Islet of Langerhans (tissue), 1 donor: ENCODE results near the gene RPL12.
A peak's percentile ranks its signal among the peaks of the same experiment; 100 is the strongest.

Source experiments
- FAIRE-seq: peaks from one replicate; lab custom pipeline; 2011; peaks lifted over from hg19 to GRCh38; lab: Jason Lieb, UNC

RPL12 gene

DNA sequence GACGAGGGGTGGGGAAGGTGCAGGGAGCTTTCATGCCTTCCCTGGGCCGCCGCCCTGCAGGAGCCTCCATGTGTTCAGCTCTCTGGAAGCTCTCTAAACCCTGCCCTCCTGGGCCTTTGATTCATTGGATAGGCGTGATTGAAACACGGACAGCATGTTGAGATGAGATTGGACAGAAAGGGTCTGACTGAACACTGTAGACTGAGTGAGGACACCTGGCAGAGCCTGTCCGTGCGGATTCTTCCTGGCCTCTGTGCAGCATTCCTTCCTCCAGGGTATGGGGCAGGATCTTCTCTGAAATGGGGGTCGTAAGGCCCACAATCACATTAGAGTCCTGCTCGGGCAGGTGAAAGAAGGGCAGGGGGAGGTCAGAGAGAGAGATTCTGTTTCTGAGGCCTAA, 12.8 kb downstream of the RPL12 start:
- FAIRE-seq, result no peak

DNA sequence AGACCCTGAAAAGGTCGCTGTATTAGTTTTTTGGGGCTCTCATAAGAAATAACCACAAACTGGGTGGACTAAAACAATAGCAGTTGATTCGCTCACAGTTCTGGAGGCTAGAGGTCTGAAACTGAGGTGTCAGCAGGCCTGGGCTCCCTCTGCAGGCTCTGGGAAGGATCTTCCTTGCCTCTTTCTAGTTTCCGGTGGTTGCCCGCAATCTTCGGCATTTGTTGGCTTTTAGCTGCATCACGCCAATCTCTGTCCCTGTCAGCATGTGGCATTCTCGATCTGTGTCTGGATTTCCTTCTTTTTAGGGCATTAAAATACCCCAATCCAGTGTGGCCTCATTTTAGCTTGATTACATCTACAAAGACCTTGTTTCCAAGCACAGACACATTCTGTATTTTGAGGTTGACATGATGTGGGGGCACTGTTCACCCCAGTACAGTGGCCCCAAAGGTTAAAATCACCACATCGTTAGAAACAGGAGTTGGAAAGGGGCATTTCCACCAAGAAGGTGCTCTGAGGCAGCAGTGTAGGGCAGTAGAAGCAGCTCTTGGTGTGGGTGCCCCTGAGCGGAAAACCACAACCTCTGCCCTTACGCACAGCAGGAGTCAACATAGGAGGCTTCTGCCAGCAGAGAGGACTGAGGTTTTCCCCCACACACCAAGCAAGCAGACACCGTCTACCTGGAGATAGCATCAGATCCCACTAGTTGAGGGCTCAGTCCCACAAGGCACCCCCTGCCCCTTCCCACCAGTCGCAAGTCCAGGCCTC, 13.5 kb downstream of the RPL12 start:
- FAIRE-seq, result no peak

DNA sequence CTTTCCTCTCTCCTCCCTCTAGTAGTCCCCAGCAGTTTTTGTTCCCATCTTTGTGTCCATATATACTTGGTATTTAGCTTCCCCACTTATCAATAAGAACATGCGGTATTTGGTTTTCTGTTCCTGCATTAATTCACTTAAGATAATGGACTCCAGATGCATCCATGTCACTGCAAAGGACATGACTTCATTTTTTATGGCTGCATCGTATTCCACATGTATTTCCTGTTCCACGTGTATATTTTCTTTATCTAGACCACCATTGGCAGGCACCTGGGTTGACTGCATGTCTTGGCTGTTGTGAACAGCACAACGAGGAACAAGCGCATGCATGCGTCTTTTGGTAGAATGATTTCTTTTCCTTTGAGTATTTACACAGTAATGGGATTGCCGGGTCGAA, 20.8 kb downstream of the RPL12 start:
- FAIRE-seq, result no peak

DNA sequence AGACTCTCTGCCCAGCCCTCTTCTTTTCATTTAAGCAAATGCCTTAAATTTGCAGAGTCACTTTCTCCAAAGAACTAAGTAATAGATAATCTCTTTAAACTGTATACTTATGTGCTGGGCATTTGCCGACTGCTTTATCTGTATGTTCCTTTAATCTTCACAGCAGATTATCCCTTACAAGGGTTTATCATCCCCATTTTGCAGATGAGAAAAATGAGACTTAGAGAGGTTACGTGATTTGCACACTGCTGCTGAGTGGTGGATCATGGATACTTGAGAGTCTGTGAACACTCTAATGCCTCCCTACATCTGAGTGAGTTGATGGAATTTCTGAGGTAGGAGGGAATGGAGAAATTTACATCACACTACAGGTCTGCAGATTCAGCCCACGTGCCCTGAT, 22.9 kb downstream of the RPL12 start:
- no peak for FAIRE-seq

- no peak for FAIRE-seq
Measured at GRCh38 chr9:127426756-127427155, 24.4 kb downstream of the RPL12 start.

GRCh38 chr9:127424676-127424999, 26.6 kb downstream of the RPL12 start:
- no peak for FAIRE-seq

DNA sequence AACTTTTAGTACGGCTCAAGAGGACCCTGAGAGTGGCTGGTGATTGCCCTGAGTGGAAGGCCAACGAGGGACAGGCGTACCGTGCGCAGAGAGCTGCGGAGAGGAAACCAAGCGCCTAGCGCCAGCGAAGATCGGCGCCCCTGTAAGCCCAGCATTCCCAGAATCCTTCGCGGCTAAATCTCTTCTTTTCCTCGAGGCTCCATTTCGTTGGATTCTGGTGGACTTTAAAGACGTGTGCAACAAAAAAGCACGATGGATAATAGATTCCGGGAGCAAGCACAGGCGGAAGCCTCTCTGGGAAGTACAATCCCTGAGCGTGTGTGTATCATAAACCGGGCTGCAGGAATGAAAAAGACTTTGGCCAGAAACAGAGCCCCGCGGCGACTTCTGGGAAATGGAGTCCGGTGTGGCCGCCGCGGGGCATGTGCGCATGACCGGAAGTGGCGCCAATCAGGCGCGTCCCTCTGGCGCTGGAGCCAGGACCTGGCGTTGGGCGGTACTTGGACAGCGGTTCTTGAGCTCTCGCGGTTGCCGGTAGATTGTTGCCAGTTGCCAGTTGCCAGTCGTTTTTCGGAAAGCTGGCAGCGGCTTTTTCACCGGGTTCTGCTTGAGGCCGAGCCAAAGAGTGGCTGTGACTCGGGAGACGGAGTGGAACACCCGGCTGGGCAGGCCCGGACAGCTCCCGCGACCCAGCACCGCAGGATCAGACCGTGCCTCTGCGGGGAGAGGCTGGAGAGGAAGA, 27.1 kb downstream of the RPL12 start, which contains the start of gene ZNF79:
Gene ZNF79, plus strand, starts transcription at position 449 of the 742 bp plus-strand sequence. CDS start 406 bp downstream, outside the sequence.
- peak; percentile 95 for FAIRE-seq

- FAIRE-seq, result no peak
Measured at GRCh38 chr9:127423476-127423933, 27.7 kb downstream of the RPL12 start.

GRCh38 chr9:127422787-127423186, 28.4 kb downstream of the RPL12 start:
- no peak for FAIRE-seq

GRCh38 chr9:127422133-127422782, 28.9 kb downstream of the RPL12 start:
- no peak for FAIRE-seq

- FAIRE-seq, result no peak
Measured at GRCh38 chr9:127421057-127421456, 30.1 kb downstream of the RPL12 start.

DNA sequence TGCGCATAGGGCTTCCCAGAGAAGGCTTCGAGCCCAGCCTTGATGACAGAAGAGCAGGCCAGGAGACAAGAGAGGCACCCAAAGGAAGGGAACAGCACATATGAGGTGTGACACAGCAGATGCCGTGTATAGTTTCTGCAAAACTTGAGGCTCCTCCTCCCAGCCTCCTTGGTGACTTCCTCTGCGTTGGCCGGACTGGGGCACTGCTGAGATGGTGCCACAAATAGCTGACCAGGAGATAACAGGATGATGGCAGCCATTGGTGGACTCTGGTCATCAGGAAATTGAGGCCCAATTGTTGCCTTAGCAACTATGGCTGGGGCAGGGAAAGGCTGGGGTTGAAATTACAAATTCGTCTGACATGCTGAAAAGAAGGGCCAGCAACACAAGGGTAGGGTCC, 31.9 kb downstream of the RPL12 start:
- no peak for FAIRE-seq

GRCh38 chr9:127418037-127418471, 33.2 kb downstream of the RPL12 start:
- no peak for FAIRE-seq

DNA sequence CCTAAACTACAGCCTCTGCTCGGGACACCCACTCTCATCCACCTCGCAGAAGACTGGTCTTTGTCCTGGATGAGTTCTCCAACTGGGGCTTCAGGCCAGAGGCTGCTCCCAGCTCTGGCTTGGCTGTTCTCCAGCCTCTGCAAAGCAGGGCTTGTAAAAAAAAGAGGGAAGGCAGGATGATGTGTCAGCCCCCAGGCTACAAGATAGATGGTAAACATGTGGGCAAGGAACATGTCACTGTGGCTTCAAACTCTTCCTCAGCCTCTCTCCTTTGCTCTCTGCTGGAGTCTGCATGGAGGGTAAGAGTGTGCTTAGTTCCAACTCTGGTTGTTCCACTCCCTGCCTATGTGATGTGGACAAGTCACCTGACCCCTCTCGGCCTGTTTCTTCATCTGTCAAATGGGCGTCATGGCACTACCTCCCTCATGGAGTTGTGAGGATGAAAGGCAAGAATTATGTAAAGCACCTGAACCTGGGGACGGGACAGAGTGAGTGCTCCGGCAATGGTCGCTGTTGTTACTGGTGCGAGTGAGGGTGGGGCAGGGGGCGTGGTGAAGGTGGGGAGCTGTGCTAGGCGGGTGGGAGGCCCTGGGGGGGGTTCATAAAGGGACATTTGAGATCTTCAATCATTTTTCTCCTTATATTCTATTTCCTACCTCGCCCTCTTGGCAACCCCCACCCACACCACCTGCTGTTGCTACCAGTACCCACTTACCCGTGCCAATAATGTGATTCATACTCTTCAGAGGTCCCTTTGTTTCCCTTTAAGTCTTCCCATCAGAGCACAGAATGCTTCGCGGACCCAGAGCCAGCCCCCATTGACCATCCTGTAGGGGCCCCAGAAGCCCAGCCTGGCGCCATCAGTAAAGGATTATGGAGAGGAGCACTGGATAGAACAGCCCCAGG, 33.8 kb downstream of the RPL12 start:
- FAIRE-seq, result no peak

GRCh38 chr9:127415657-127416056, 35.5 kb downstream of the RPL12 start:
- no peak for FAIRE-seq

DNA sequence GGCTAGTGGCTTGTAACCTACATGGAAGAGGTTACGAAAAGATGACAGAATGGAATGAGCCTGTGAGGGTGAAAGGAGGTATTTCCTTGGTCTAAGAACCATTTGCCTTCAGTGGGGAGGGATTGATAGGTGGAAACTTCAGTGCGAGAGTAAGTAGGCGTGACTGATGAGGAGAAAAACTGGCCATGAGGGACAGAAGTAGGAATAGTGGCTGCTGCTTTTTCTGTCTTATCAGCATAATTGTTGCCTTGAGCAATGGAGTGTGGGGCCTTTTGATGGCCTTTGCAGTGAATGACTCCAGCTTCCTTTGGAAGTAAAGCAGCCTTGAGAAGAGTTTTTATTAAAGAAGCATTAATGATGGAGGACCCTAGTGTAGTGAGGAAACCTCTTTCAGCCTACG, 36.1 kb downstream of the RPL12 start:
- FAIRE-seq, result no peak

DNA sequence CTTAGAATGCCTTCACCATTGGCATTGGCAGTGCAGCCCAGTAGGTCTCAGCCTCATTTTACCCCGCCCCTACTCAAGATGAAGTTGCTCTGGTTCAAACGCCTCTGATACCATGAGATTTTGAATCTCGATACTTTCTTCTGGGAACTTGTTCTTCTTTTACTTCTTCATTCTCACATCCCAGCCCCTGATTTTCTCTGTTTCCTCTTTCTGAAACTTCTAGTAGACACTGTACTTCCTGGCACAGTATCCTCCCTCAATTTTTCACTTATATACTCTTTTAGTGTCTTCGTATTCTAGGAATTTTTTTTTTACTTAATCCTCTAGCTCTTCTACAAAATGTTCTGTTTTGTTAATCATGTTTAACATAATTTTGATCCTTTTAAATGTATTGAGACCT, 40.1 kb downstream of the RPL12 start:
- no peak for FAIRE-seq

- FAIRE-seq, result no peak
Measured at GRCh38 chr9:127407492-127407843, 43.7 kb downstream of the RPL12 start.

GRCh38 chr9:127406799-127407491, 44.3 kb downstream of the RPL12 start:
- FAIRE-seq, result no peak

DNA sequence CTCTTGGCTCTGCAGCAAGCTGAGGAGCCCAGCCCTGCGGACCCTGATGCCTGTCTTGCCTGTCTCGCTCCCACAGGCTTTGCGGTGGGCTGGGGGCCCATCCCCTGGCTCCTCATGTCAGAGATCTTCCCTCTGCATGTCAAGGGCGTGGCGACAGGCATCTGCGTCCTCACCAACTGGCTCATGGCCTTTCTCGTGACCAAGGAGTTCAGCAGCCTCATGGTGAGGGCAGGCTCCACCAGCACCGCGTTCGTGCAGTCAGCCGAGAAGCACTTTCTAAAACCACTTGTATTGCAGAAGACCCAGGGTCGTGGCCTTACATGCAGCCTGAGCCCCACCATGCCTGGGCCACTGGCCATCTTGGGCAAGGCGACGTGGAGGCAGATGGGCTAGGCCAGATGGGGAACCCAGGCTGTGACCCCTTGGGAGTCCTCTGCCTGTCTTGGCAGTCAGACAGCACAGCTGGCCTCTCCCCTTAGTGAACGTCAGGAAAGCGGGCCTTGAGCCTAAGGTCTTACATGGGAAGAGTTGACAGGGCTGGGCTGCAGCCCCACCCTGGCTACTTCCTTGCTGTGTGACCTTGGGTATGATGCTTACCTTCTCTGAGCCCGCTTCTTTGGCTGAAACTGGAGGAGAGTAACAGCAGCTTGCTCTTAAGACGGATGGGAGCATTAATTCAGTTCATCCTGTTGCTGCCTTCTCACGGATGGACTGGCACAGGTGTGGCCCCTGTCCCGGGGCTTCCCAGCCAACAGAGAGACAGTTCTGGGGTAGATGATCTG, 45.7 kb downstream of the RPL12 start:
- FAIRE-seq, result no peak

GRCh38 chr9:127404631-127405030, 46.6 kb downstream of the RPL12 start:
- FAIRE-seq, result no peak
